ENCODE data around the gene PHOSPHO2.

PHOSPHO2 gene

DNA sequence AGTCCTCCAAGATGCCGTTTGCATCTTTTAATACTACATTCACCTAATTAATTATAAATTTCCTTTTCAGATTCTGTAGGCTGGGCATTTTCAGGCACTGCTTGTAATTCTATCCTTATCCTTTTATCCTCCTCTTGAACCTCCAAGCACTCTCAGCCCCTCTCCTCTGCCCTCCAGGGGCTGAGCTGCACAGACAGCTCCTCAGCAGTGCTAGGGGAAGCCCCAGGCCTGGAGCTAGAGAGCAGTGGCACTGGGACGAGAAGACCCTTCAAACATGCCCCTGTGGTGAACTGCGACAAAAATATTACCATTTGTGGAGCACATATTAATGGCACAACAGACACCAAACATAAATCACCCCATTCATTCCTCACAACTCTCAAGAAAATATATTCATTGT lies 33.0 kb upstream of the PHOSPHO2 start:
- H3K4me3 ChIP-seq (ENCODE audit: low read length): no peak overlapping the region
- no peak for DNase-seq (ENCODE audit: low read depth)
- TF ChIP-seq, protein P1, sequence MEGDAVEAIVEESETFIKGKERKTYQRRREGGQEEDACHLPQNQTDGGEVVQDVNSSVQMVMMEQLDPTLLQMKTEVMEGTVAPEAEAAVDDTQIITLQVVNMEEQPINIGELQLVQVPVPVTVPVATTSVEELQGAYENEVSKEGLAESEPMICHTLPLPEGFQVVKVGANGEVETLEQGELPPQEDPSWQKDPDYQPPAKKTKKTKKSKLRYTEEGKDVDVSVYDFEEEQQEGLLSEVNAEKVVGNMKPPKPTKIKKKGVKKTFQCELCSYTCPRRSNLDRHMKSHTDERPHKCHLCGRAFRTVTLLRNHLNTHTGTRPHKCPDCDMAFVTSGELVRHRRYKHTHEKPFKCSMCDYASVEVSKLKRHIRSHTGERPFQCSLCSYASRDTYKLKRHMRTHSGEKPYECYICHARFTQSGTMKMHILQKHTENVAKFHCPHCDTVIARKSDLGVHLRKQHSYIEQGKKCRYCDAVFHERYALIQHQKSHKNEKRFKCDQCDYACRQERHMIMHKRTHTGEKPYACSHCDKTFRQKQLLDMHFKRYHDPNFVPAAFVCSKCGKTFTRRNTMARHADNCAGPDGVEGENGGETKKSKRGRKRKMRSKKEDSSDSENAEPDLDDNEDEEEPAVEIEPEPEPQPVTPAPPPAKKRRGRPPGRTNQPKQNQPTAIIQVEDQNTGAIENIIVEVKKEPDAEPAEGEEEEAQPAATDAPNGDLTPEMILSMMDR (conservative IDR thresholded peaks at IDR 0.05; ENCODE audit: low read depth, low read length): no peak

DNA sequence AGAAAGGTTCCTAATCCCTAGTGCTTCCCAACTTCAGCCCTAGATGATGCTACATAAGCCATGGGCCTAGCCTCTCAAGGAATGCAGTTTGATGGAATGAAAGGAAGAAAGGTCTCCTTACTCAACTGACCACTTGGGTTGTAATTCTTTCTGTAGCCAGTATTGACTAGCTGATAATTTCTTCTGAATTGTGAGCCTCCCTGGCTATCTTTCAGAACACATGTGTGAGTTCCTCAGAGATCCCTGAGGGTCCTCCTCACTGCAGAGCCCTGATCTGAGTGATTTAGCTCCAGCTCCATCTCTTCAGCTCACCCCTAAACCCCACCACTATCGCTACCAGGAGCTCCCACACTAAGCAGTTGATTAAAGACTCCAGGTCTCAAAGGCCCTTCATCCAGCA lies 31.5 kb upstream of the PHOSPHO2 start:
- TF ChIP-seq, protein P1 (conservative IDR thresholded peaks at IDR 0.05; ENCODE audit: low read depth, low read length): no peak

DNA sequence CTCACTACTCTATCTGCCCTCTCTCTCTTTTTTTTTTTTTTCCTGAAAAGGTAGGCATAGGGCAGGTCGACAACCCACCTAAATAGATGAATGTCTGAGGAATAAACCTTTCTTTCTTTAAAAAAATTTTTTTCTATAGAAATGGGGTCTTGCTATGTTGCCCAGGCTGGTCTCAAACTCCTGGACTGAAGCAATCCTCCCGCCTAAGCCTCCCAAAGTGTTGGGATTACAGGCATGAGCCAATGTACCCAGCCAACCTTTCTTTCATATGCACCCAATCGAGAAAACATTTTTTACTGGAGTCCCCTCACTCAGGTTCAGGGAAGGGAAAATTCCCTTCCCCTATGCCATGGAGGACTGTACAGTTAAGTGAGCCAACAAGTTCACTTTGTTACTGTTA lies 31.0 kb upstream of the PHOSPHO2 start:
- TF ChIP-seq, protein P1 (conservative IDR thresholded peaks at IDR 0.05; ENCODE audit: low read depth, low read length): no peak
- no peak for DNase-seq (ENCODE audit: low read depth)
- no peak overlapping the region for H3K4me3 ChIP-seq (ENCODE audit: low read length)

More for the DNA sequence above, 31.5 kb upstream of the PHOSPHO2 start:
- H3K4me3 ChIP-seq (ENCODE audit: low read length): no peak overlapping the region
- DNase-seq (ENCODE audit: low read depth): no peak

DNA sequence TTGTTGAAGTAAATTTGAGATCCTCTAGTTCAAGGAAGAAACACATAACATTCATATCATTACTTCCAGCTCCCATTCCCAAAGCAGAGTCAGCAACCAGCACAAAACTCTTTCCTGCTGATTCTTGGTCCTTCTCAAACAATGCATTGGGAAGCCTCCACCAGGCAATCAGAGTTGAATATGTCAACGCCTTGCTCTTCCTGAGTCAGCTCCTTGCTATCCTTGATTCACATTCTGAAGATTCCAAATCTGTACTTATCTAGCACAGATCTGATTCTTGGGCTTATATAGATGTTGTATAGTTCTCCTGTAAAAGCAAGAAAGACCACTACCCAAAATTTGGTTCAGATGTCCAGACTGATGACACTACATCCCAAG lies 29.7 kb upstream of the PHOSPHO2 start:
- TF ChIP-seq, protein P1 (conservative IDR thresholded peaks at IDR 0.05; ENCODE audit: low read depth, low read length): no peak
- H3K4me3 ChIP-seq (ENCODE audit: low read length): no peak overlapping the region
- DNase-seq (ENCODE audit: low read depth): no peak

DNA sequence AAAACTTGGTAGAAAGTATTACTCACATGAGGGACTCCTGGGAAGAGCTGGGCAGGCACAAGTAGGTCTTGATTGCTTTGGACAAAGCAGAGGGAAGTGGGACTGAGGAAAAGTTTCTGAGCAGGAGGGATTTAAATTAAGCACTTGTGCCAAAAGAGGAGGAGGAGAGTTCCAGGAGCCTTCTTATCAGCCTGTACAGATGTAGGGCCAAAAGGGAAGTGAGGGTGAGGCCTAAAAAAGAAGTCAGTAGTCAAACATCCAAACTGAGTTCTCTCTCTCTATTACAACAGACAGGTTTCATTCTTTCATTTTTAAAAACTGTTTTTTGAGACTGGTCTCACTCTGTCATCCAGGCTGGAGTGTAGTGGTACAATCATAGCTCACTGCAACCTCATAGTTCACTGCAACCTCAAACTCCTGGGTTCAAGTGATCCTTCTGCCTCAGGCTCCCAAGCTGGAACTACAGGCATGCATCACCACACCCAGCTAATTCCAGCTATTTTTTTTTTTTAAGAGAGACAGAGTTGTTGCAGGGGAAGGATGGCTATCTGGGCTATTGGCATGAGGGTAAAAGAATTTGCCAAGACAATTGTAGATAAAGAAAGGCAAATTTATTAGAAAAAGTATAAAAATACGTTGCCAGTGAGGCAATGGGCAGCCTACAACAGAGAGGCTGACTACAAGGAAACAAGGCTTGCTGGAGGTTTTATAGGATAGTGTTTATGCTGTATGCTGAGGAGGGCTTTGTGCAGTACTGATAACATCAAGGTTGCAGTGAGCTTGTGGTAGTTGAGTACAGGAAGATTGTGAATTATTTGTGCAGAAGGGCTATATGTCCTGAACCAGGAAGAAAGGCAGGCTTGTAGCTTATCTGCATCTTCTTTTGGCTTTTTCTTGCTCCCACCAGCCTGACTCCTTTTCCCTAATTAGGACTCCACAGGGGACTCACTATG lies 29.0 kb upstream of the PHOSPHO2 start:
- H3K4me3 ChIP-seq (ENCODE audit: low read length): no peak overlapping the region
- no peak for DNase-seq (ENCODE audit: low read depth)
- TF ChIP-seq, protein P1 (conservative IDR thresholded peaks at IDR 0.05; ENCODE audit: low read depth, low read length): no peak

DNA sequence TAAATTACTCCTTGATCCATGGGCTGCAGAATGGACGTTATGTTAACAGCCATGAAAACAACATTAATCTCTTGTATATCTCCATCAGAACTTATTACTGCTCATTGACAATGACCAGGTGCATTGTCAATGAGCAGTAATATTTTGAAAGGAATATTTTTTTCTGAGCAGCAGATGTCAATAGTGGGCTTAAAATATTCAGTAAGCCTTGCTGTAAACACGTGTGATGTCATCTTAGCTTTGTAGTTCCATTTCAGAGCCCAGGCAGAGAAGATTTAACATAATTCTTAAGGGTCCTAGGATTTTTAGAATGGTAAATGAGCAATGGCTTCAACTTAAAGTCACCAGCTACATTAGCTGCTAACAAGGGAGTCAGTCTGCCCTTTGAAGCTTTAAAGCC lies 26.7 kb upstream of the PHOSPHO2 start:
- TF ChIP-seq, protein P1 (conservative IDR thresholded peaks at IDR 0.05; ENCODE audit: low read depth, low read length): no peak
- H3K4me3 ChIP-seq (ENCODE audit: low read length): no peak overlapping the region
- DNase-seq (ENCODE audit: low read depth): no peak

DNA sequence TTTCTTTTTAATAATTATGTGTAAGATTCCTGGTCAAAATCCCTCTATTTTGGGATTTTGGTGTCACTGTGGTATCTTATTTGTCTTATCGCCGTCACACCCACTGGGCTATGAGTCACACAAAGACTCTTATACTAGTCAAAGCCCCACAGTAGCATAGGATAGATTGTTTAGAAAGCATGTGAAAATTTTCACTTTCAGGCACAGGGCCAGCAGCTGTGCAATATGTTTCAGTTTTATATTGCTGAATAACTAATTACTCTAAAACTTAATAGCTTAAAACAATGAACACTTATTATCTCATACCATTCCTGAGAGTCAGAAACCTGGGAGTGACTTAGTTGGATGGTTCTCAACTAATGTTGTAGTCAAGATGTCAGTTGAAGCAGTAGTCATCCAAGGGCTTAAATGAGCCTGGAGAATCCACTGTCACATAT lies 24.0 kb upstream of the PHOSPHO2 start:
- peak; percentile 43 for DNase-seq (ENCODE audit: low read depth)
- no peak overlapping the region for H3K4me3 ChIP-seq (ENCODE audit: low read length)
- TF ChIP-seq, protein P1 (conservative IDR thresholded peaks at IDR 0.05; ENCODE audit: low read depth, low read length): no peak
